Posterior cingulate gyrus (tissue), 11 donors: ENCODE data around the gene THBD.

ENCODE experiments used
- DNase-seq, 10 donors: peaks; one replicate each; pipeline versions ENCODE4 v3.0.0 to v3.0.0-alpha.2; 2020 to 2021; ENCODE audit warnings: mixed read lengths in 3 of 10
- intact Hi-C: fragments of 100-400 bp; cut with DNase I; formaldehyde crosslinking; loops from one replicate; pipeline ENCODE4 v1.15.1; 2023

Gene THBD

GRCh38 chr20:23063581-23063980 is 14.1 kb upstream of the THBD start:
- no peak for DNase-seq
- intact Hi-C loops, result no loop called here

- intact Hi-C loops, result no loop called here
These were observed 13.7 kb upstream of the THBD start for GRCh38 chr20:23063168-23063567.

GRCh38 chr20:23062632-23063031 is 13.2 kb upstream of the THBD start:
- intact Hi-C loops, result no loop called here
- no peak for DNase-seq

More at GRCh38 chr20:23063168-23063567, 13.7 kb upstream of the THBD start:
- DNase-seq, result no peak

GRCh38 chr20:23061734-23062561 is 12.5 kb upstream of the THBD start:
- intact Hi-C loops, result no loop called here
- DNase-seq, result peak in 3 of 10 donors; percentile 21 to 86 (median 25)

- DNase-seq, result no peak
- intact Hi-C loops, result no loop called here
These were observed 11.8 kb upstream of the THBD start for GRCh38 chr20:23061262-23061661.

- DNase-seq, result no peak
- intact Hi-C loops, result no loop called here
These were observed 11.2 kb upstream of the THBD start for GRCh38 chr20:23060629-23061028.

GRCh38 chr20:23059846-23060245 is 10.4 kb upstream of the THBD start:
- DNase-seq, result no peak
- intact Hi-C loops, result loop anchor here (10.0 kb wide), 3 partner anchors 45 to 285 kb away; no protein-coding TSS in a partner anchor

- DNase-seq, result no peak
- intact Hi-C loops, result loop anchor here (10.0 kb wide), 3 partner anchors 46 to 286 kb away; no protein-coding TSS in a partner anchor
These were observed 9.5 kb upstream of the THBD start for GRCh38 chr20:23059001-23059400.

GRCh38 chr20:23058240-23058639 is 8.8 kb upstream of the THBD start:
- DNase-seq, result no peak
- intact Hi-C loops, result loop anchor here (10.0 kb wide), 3 partner anchors 47 to 287 kb away; no protein-coding TSS in a partner anchor

- DNase-seq, result no peak
- intact Hi-C loops, result loop anchor here (10.0 kb wide), 3 partner anchors 52 to 292 kb away; no protein-coding TSS in a partner anchor
These were observed 3.4 kb upstream of the THBD start for GRCh38 chr20:23052904-23053303.

- peak in 6 of 10 donors; percentile 44 to 93 (median 57) for DNase-seq
- intact Hi-C loops, result loop anchor here (10.0 kb wide), 3 partner anchors 54 to 294 kb away; no protein-coding TSS in a partner anchor
These were observed 1.6 kb upstream of the THBD start for GRCh38 chr20:23050847-23051627.

GRCh38 chr20:23050076-23050838 is 785 bp upstream of the THBD start:
- DNase-seq, result peak in 1 of 10 donors; percentile 73
- intact Hi-C loops, result loop anchor here (10.0 kb wide), 3 partner anchors 55 to 295 kb away; no protein-coding TSS in a partner anchor

GRCh38 chr20:23048283-23049200 is 930 bp downstream of the THBD start:
- intact Hi-C loops, result loop anchor here (10.0 kb wide), 1 partner anchor 94 kb away; no protein-coding TSS in a partner anchor
- peak in 4 of 10 donors; percentile 19 to 86 (median 80) for DNase-seq

- DNase-seq, result peak in 3 of 10 donors; percentile 14 to 85 (median 82)
These were observed 1.7 kb downstream of the THBD start for GRCh38 chr20:23047738-23048214.

GRCh38 chr20:23047001-23047737 is 2.3 kb downstream of the THBD start:
- DNase-seq, result no peak
- intact Hi-C loops, result loop anchor here (10.0 kb wide), 1 partner anchor 92 kb away; no protein-coding TSS in a partner anchor

More at GRCh38 chr20:23047738-23048214, 1.7 kb downstream of the THBD start:
- intact Hi-C loops, result loop anchor here (10.0 kb wide), 1 partner anchor 93 kb away; no protein-coding TSS in a partner anchor

- intact Hi-C loops, result loop anchor here (10.0 kb wide), 1 partner anchor 92 kb away; no protein-coding TSS in a partner anchor
- no peak for DNase-seq
These were observed 3.0 kb downstream of the THBD start for GRCh38 chr20:23046431-23046830.

GRCh38 chr20:23043376-23043775 is 6.1 kb downstream of the THBD start:
- DNase-seq, result no peak
- intact Hi-C loops, result loop anchor here (5.0 to 10.0 kb wide), 2 partner anchors 89 to 351 kb away; no protein-coding TSS in a partner anchor

- no peak for DNase-seq
- intact Hi-C loops, result loop anchor here (5.0 to 10.0 kb wide), 2 partner anchors 87 to 350 kb away; no protein-coding TSS in a partner anchor
These were observed 7.2 kb downstream of the THBD start for GRCh38 chr20:23042270-23042669.
